K562 (cell line): ENCODE data around the gene GLRX5. TPM values are rescaled to one million over a fixed set of nuclear protein-coding genes. Genes with fewer than 3 reads are reported as not detected.

ENCODE experiments used
- ATAC-seq: fragments of 200-7000 bp; cut with Tn5 transposase; 3 replicates; pipeline ENCODE4 v1.9.1; 2020; ENCODE audit warnings: moderate library complexity
- BruUV-seq: library from RNA; stranded (reverse); fragments of 400-500 nt; replicated peaks from 2 replicates; lab custom pipeline; 2021; lab: Mats Ljungman, UMichigan
- CTCF ChIA-PET: fragments of 300-600 bp; formaldehyde crosslinking; extraction: SDS; loops from one replicate; lab custom pipeline; 2021; ENCODE audit warnings: low intra/inter-chr PET ratio; lab: Yijun Ruan, JAX
- POLR2A ChIA-PET: fragments of 300-600, 350-650 bp; sonication (Branson Sonifier 250); formaldehyde crosslinking; extraction: SDS; loops from one replicate; lab custom pipeline; 2021; ENCODE audit warnings: antibody characterized with exemption, inconsistent platforms; lab: Yijun Ruan, JAX
- DNase-seq, 4 experiments: peaks; one replicate each; pipeline versions ENCODE4 v3.0.0 to v3.0.0-alpha.2; 2011 to 2018; ENCODE audit warnings: low spot score in 3 of 4, mixed read lengths in 3 of 4; ENCODE audit errors: extremely low read depth in 1 of 4
- FAIRE-seq: peaks from 2 replicates; lab custom pipeline; 2011; peaks lifted over from hg19 to GRCh38; lab: Jason Lieb, UNC
- H2AFZ ChIP-seq: 2 replicates; pipeline ENCODE4 v1.6.0; 2011; ENCODE audit warnings: low read depth, low read length, control low read depth, inconsistent platforms
- H3K27ac ChIP-seq: fragments of 200-600 bp; 3 replicates; pipeline ENCODE4 v1.8.0; 2011; ENCODE audit warnings: low read depth, mild to moderate bottlenecking, control low read depth, inconsistent platforms, low read length, moderate library complexity, mixed read lengths; ENCODE audit errors: extremely low read depth
- H3K27me3 ChIP-seq, 2 experiments: fragments of 300-600 bp in 1 of 2; 2 replicates in 1 of 2; 3 replicates in 1 of 2; pipeline versions ENCODE4 v1.6.0 to v1.8.0; 2011; ENCODE audit warnings: inconsistent platforms in 2 of 2, low read length in 2 of 2, mild to moderate bottlenecking in 1 of 2, mixed read lengths in 1 of 2, moderate library complexity in 1 of 2; ENCODE audit not compliant: control insufficient read depth in 2 of 2, insufficient read depth in 2 of 2
- H3K36me3 ChIP-seq: fragments of 300-600 bp; 3 replicates; pipeline ENCODE4 v1.8.0; 2011; ENCODE audit warnings: mild to moderate bottlenecking, low read length, inconsistent platforms; ENCODE audit not compliant: control insufficient read depth, insufficient read depth
- H3K4me1 ChIP-seq, 2 experiments: fragments of 200-600 bp in 1 of 2; replicated peaks in 1 of 2; 2 replicates in 1 of 2; 3 replicates in 1 of 2; pipeline versions ENCODE4 v1.5.1 to v1.8.0; 2011; ENCODE audit warnings: inconsistent platforms in 2 of 2, low read length in 2 of 2, mild to moderate bottlenecking in 1 of 2, mixed read lengths in 1 of 2, moderate library complexity in 1 of 2; ENCODE audit not compliant: control insufficient read depth in 2 of 2, insufficient read depth in 2 of 2
- H3K4me2 ChIP-seq: 2 replicates; pipeline ENCODE4 v1.6.1; 2011; ENCODE audit warnings: low read length, control low read depth, inconsistent platforms, mixed read lengths; ENCODE audit not compliant: insufficient read depth
- H3K4me3 ChIP-seq: fragments of 200-600 bp; sonication (generic), shearing (Covaris generic); 2 replicates; pipeline ENCODE4 v1.5.1; 2016; ENCODE audit warnings: control low read depth, inconsistent platforms
- H3K79me2 ChIP-seq: fragments of 200-600 bp; 3 replicates; pipeline ENCODE4 v1.8.0; 2011; ENCODE audit warnings: low read length, inconsistent platforms; ENCODE audit not compliant: control insufficient read depth, insufficient read depth
- H3K9ac ChIP-seq, 2 experiments: 2 replicates each; pipeline versions ENCODE4 v1.6.0 to v1.6.1; 2011; ENCODE audit warnings: low read depth in 2 of 2, low read length in 2 of 2, control low read depth in 1 of 2, inconsistent platforms in 1 of 2, mild to moderate bottlenecking in 1 of 2, mixed read lengths in 1 of 2; ENCODE audit not compliant: insufficient read depth in 1 of 2
- H3K9me1 ChIP-seq: one replicate; pipeline ENCODE4 v1.6.0; 2011; ENCODE audit warnings: inconsistent platforms, mild to moderate bottlenecking, low read length, moderate library complexity; ENCODE audit not compliant: control insufficient read depth, insufficient read depth
- H3K9me3 ChIP-seq: replicated peaks from 2 replicates; pipeline ENCODE4 v1.5.1; 2011; ENCODE audit warnings: low read depth, low read length, inconsistent platforms; ENCODE audit not compliant: control insufficient read depth, insufficient read depth
- H4K20me1 ChIP-seq: replicated peaks from 2 replicates; pipeline ENCODE4 v1.6.1; 2011; ENCODE audit warnings: low read length, inconsistent platforms, mixed read lengths; ENCODE audit not compliant: control insufficient read depth, insufficient read depth
- JUND ChIP-seq, 2 experiments: IDR thresholded peaks; 2 replicates in 1 of 2; 3 replicates in 1 of 2; pipeline ENCODE4 v1.6.1; 2011; ENCODE audit warnings: borderline replicate concordance in 2 of 2, low read depth in 2 of 2, low read length in 2 of 2, improper control_type of control experiment in 1 of 2, missing biosample characterization in 1 of 2, missing genetic modification characterization in 1 of 2, missing genetic modification reagents in 1 of 2
- MAFK ChIP-seq: IDR thresholded peaks from 2 replicates; pipeline ENCODE4 v1.6.1; 2011; ENCODE audit warnings: low read length, improper control_type of control experiment
- MCM3 ChIP-seq: fragments of 450-650 bp; IDR thresholded peaks from 2 replicates; pipeline ENCODE4 v1.6.1; 2016
- NFE2 ChIP-seq: IDR thresholded peaks from 2 replicates; pipeline ENCODE4 v1.6.1; 2014; ENCODE audit warnings: antibody characterized with exemption, low read depth
- SPI1 ChIP-seq: IDR thresholded peaks from 2 replicates; pipeline ENCODE4 v1.6.1; 2011; ENCODE audit warnings: low read depth, low read length, control low read depth, borderline replicate concordance
- WGBS: fragments of 100-300 bp; shearing (Covaris generic); methylation state at CpG from one replicate; pipeline ENCODE4 v1.1.6; 2016; ENCODE audit warnings: low coverage, mixed read lengths; ENCODE audit not compliant: insufficient coverage; ENCODE audit errors: missing lambda C conversion rate; 5-methylcytosine and 5-hydroxymethylcytosine counted together
- in situ Hi-C: fragments of 300-500 bp; cut with MboI; formaldehyde crosslinking; loops from 4 replicates; pipeline ENCODE4 v1.15.0; 2018; ENCODE audit warnings: inconsistent platforms, mixed read lengths
- intact Hi-C: fragments of 100-400 bp; cut with micrococcal nuclease; formaldehyde crosslinking; loops from 2 replicates; pipeline ENCODE4 v1.14.2; 2022
- polyA plus RNA-seq, 8 experiments: library from polyadenylated mRNA; depleted of rRNA in 4 of 8; stranded (reverse) in 5 of 8; unstranded in 3 of 8; fragments of >200 nt; fragmentation: Nextera tagmentation in 2 of 8; fragmentation: Illumina TruSeq in 1 of 8; extraction: Ambion mirVana in 2 of 8; extraction: Trizol in 1 of 8; gene quantifications; 2 replicates each; pipeline versions ENCODE4 v1.2.1 to v1.2.3, GENCODE V29; 2011 to 2014; ENCODE audit warnings: inconsistent platforms in 1 of 8, missing spikeins in 1 of 8
- total RNA-seq, 7 experiments: library from RNA; depleted of rRNA in 6 of 7; stranded (reverse); fragments of >200 nt in 6 of 7; fragmentation: Illumina TruSeq in 2 of 7; extraction: Trizol in 2 of 7; gene quantifications; 2 replicates each; pipeline versions ENCODE4 v1.2.1 to v1.2.3, GENCODE V29; 2011 to 2021; ENCODE audit warnings: low replicate concordance in 1 of 7
- TF ChIP-seq, protein P1 (sequence below): fragments of 450-650 bp; IDR thresholded peaks from 2 replicates; pipeline ENCODE4 v1.6.1; 2016; ENCODE audit warnings: missing biosample characterization, missing genetic modification characterization
- TF ChIP-seq, protein P2 (sequence below), 2 experiments: fragments of 450-650 bp in 1 of 2; sonication (generic) in 1 of 2; formaldehyde crosslinking in 1 of 2; IDR thresholded peaks in 1 of 2; conservative IDR thresholded peaks in 1 of 2; 2 replicates each; pipeline versions ENCODE4 v1.6.1 to v1.8.1; 2016 to 2023; ENCODE audit warnings: mild to moderate bottlenecking in 2 of 2, moderate library complexity in 2 of 2, inconsistent platforms in 1 of 2, missing genetic modification reagents in 1 of 2

The GLRX5 gene
- total and polyA plus RNA-seq, 9 of the 15 experiments (the other 6 are each of a cell fraction or from before 2014, with no cell fraction given): 16.7 to 96.8 (median 66.8) TPM

DNA sequence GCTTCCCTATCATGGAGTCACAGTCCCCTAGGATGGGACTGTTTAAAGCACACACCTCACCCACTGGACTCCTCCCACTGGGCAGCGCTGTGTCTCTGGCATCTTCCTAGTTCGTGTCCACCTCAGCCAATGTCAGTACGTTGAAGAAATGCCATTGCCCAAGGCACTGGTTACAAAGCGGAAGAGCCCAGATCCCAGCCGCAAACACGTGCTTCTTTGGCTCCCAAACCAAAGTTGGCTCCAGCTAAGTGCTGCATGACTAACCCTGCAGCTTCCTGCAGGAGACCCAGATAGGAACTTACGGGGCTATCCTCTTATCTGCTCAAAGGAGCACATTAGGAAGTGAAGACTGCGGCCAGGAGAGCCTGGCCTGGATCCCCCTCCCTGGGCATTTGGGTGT is 27.7 kb upstream of the GLRX5 start (continued):
- TF ChIP-seq JUND (IDR thresholded peaks at IDR 0.05; ENCODE audit: borderline replicate concordance, low read depth, low read length) (peak; percentile 76), JUND (tag; IDR thresholded peaks at IDR 0.05; ENCODE audit: borderline replicate concordance, low read depth, low read length) (peak; percentile 52; the same call in 1 of the 3 replicates), SPI1 (peak; percentile 63; the same call in 1 of the 2 replicates)

DNA sequence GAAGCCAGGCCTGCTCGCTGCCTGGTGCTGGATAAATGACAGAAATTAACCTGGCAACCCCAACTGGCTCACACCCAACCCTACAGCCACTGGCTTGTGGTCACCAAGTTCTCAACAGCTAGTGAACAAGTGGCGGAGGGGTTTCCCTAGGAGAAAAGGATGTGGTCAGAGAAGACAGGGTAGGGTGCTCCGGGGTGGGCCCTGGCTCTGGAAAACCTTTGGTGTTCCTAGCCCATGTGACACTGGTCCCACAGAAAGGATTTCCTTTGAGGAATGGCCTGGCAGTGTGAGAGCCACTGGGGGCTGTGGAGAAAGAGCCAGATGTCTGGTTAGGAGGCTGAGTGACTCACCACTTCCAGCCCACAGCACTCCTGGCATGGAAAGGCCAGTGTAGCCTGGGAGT is 27.1 kb upstream of the GLRX5 start:
- no peaks in the 10 kb centered on the region for H3K36me3 ChIP-seq
- ChIA-PET CTCF (interaction anchor here (0.7 kb wide), 1 partner anchor 45 kb away, joined by 3 read pairs; no protein-coding TSS in a partner anchor), POLR2A (no interaction called here)
- DNase-seq: no peak
- intact Hi-C loops (no loop called here), in situ Hi-C loops (no loop called here)
- H3K4me1 ChIP-seq: peaks cover 18 to 20% of the 10 kb centered on the region in 2 experiments
- peak; percentile 61 for ATAC-seq
- no peaks in the 10 kb centered on the region for H3K79me2 ChIP-seq
- no peak overlapping the region for H3K4me2 ChIP-seq
- FAIRE-seq: peak; percentile 15
- H3K9me1 ChIP-seq: no peaks in the 10 kb centered on the region
- no peak overlapping the region for H3K4me3 ChIP-seq
- no TSS peak for BruUV-seq
- no peak for TF ChIP-seq MCM3
- 0 out of 2 replicates have a peak, but pooled peaks have one; percentile 24 for TF ChIP-seq JUND (IDR thresholded peaks at IDR 0.05; ENCODE audit: borderline replicate concordance, low read depth, low read length)
- TF ChIP-seq JUND (tag; IDR thresholded peaks at IDR 0.05; ENCODE audit: borderline replicate concordance, low read depth, low read length): 0 out of 3 replicates have a peak, but pooled peaks have one; percentile 21
- TF ChIP-seq, protein P1, sequence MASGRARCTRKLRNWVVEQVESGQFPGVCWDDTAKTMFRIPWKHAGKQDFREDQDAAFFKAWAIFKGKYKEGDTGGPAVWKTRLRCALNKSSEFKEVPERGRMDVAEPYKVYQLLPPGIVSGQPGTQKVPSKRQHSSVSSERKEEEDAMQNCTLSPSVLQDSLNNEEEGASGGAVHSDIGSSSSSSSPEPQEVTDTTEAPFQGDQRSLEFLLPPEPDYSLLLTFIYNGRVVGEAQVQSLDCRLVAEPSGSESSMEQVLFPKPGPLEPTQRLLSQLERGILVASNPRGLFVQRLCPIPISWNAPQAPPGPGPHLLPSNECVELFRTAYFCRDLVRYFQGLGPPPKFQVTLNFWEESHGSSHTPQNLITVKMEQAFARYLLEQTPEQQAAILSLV (tag): no peak
- TF ChIP-seq, protein P2, sequence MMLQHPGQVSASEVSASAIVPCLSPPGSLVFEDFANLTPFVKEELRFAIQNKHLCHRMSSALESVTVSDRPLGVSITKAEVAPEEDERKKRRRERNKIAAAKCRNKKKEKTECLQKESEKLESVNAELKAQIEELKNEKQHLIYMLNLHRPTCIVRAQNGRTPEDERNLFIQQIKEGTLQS (IDR thresholded peaks at IDR 0.05): 0 out of 2 replicates have a peak, but pooled peaks have one; percentile 20
- TF ChIP-seq, protein P2 (CRISPR knock-in tag; conservative IDR thresholded peaks at IDR 0.05): no peak
- TF ChIP-seq MAFK: no peak
- TF ChIP-seq NFE2: 0 out of 2 replicates have a peak, but pooled peaks have one; percentile 14
- no peak overlapping the region for H3K27ac ChIP-seq
- H2AFZ ChIP-seq: no peak overlapping the region
- no peaks in the 10 kb centered on the region for H3K9me3 ChIP-seq
- 43% methylated on average over 3 of the region's 3 CpGs for WGBS
- H3K9ac ChIP-seq: no peak overlapping the region
- no peaks in the 10 kb centered on the region for H4K20me1 ChIP-seq
- no peaks in the 10 kb centered on the region for H3K27me3 ChIP-seq
